H1 (cell line): Measurements from ENCODE around the gene CBFA2T2. TPM values are rescaled to one million over a fixed set of nuclear protein-coding genes. Genes with fewer than 3 reads are reported as not detected.

Experiments used
- CTCF ChIA-PET: fragments of 300-600 bp; sonication (Branson Sonifier 250); formaldehyde crosslinking; loops from one replicate; lab custom pipeline; 2021; ENCODE audit not compliant: partially characterized antibody; lab: Charles Lee
- POLR2A ChIA-PET: fragments of 300-600 bp; sonication (Branson Sonifier 250); formaldehyde crosslinking; loops from one replicate; lab custom pipeline; 2021; ENCODE audit warnings: inconsistent platforms; ENCODE audit not compliant: partially characterized antibody; lab: Charles Lee
- DNase-seq, 2 experiments: peaks; one replicate each; pipeline versions ENCODE4 v3.0.0 to v3.0.0-alpha.2; 2010 to 2022; ENCODE audit warnings: low spot score in 2 of 2, low read depth in 1 of 2, mixed read lengths in 1 of 2
- FAIRE-seq: peaks from 2 replicates; lab custom pipeline; 2011; peaks lifted over from hg19 to GRCh38; lab: Jason Lieb, UNC
- H2AFZ ChIP-seq: 2 replicates; pipeline ENCODE4 v1.8.1; 2012; ENCODE audit warnings: low read length, inconsistent platforms
- H2AK5ac ChIP-seq: 2 replicates; pipeline ENCODE4 v1.6.1; 2013; ENCODE audit warnings: low read depth, low read length
- H2BK120ac ChIP-seq: replicated peaks from 2 replicates; pipeline ENCODE3; 2013; ENCODE audit warnings: low read depth, low read length, inconsistent platforms
- H2BK12ac ChIP-seq: 2 replicates; pipeline ENCODE4 v1.6.1; 2013; ENCODE audit warnings: low read depth, low read length
- H2BK15ac ChIP-seq: 2 replicates; pipeline ENCODE4 v1.6.1; 2013; ENCODE audit warnings: low read length
- H2BK20ac ChIP-seq: 2 replicates; pipeline ENCODE4 v1.6.1; 2013; ENCODE audit warnings: low read length
- H2BK5ac ChIP-seq: 2 replicates; pipeline ENCODE4 v1.6.1; 2013; ENCODE audit warnings: low read depth, low read length
- H3K14ac ChIP-seq: 2 replicates; pipeline ENCODE4 v1.6.1; 2013; ENCODE audit warnings: inconsistent platforms; ENCODE audit not compliant: insufficient read length
- H3K18ac ChIP-seq: 2 replicates; pipeline ENCODE4 v1.6.1; 2013; ENCODE audit warnings: low read length; ENCODE audit errors: extremely low read depth
- H3K23ac ChIP-seq: 2 replicates; pipeline ENCODE4 v1.6.1; 2013; ENCODE audit warnings: inconsistent platforms; ENCODE audit not compliant: insufficient read length
- H3K23me2 ChIP-seq: 2 replicates; pipeline ENCODE4 v1.6.1; 2013; ENCODE audit warnings: low read depth, low read length
- H3K27ac ChIP-seq: 2 replicates; pipeline ENCODE4 v1.6.1; 2011; ENCODE audit warnings: low read depth, low read length, inconsistent platforms
- H3K27me3 ChIP-seq, 4 experiments: replicated peaks in 1 of 4; 1 replicate in 1 of 4; 2 replicates in 3 of 4; pipeline versions ENCODE4 v1.6.1 to v1.8.1; 2011 to 2013; ENCODE audit warnings: low read length in 3 of 4, mild to moderate bottlenecking in 3 of 4, inconsistent platforms in 2 of 4, mixed read lengths in 2 of 4, moderate library complexity in 1 of 4; ENCODE audit not compliant: control insufficient read depth in 3 of 4, insufficient read depth in 3 of 4; ENCODE audit errors: extremely low read depth in 1 of 4
- H3K36me3 ChIP-seq, 4 experiments: 2 replicates each; pipeline versions ENCODE4 v1.6.1 to v1.8.1; 2011 to 2013; ENCODE audit warnings: mild to moderate bottlenecking in 4 of 4, low read length in 3 of 4, moderate library complexity in 2 of 4, control low read depth in 1 of 4, inconsistent platforms in 1 of 4; ENCODE audit not compliant: insufficient read depth in 4 of 4, control insufficient read depth in 2 of 4
- H3K4ac ChIP-seq: replicated peaks from 2 replicates; pipeline ENCODE3; 2013; ENCODE audit warnings: low read length, low read depth, mixed read lengths, inconsistent platforms; ENCODE audit not compliant: insufficient read length
- H3K4me1 ChIP-seq, 4 experiments: replicated peaks in 1 of 4; 1 replicate in 1 of 4; 2 replicates in 3 of 4; pipeline versions ENCODE4 v1.6.1 to v1.8.1; 2011 to 2013; ENCODE audit warnings: low read length in 3 of 4, inconsistent platforms in 2 of 4, mixed read lengths in 1 of 4; ENCODE audit not compliant: insufficient read depth in 4 of 4, control insufficient read depth in 3 of 4
- H3K4me2 ChIP-seq, 2 experiments: 2 replicates each; pipeline versions ENCODE4 v1.6.1 to v1.8.1; 2011 to 2013; ENCODE audit warnings: low read depth in 2 of 2, low read length in 2 of 2, control low read depth in 1 of 2, inconsistent platforms in 1 of 2, mild to moderate bottlenecking in 1 of 2; ENCODE audit not compliant: insufficient read depth in 1 of 2
- H3K4me3 ChIP-seq, 4 experiments: fragments of 200-600, 300-600 bp in 1 of 4; sonication (generic), shearing (Covaris generic), sonication (Bioruptor Twin) in 1 of 4; 2 replicates each; pipeline versions ENCODE4 v1.5.1 to v1.8.1; 2011 to 2016; ENCODE audit warnings: low read length in 4 of 4, low read depth in 3 of 4, control low read depth in 2 of 4, inconsistent platforms in 2 of 4, mild to moderate bottlenecking in 2 of 4, mixed read lengths in 1 of 4, moderate library complexity in 1 of 4; ENCODE audit not compliant: insufficient read depth in 2 of 4; ENCODE audit errors: extremely low read depth in 1 of 4
- H3K56ac ChIP-seq: replicated peaks from 2 replicates; pipeline ENCODE3; 2013; ENCODE audit warnings: low read depth, mild to moderate bottlenecking, mixed read lengths, low read length, inconsistent platforms; ENCODE audit not compliant: insufficient read length
- H3K79me1 ChIP-seq: 2 replicates; pipeline ENCODE4 v1.6.1; 2013; ENCODE audit warnings: low read depth, low read length, control low read depth
- H3K79me2 ChIP-seq, 2 experiments: 2 replicates each; pipeline versions ENCODE4 v1.6.1 to v1.8.1; 2012 to 2013; ENCODE audit warnings: low read length in 2 of 2, mild to moderate bottlenecking in 2 of 2, inconsistent platforms in 1 of 2; ENCODE audit not compliant: insufficient read depth in 2 of 2, control insufficient read depth in 1 of 2
- H3K9ac ChIP-seq, 4 experiments: replicated peaks in 1 of 4; 1 replicate in 1 of 4; 2 replicates in 3 of 4; pipeline versions ENCODE4 v1.6.1 to v1.8.1; 2011 to 2013; ENCODE audit warnings: low read depth in 3 of 4, low read length in 3 of 4, control low read depth in 2 of 4, mild to moderate bottlenecking in 2 of 4, moderate library complexity in 2 of 4, inconsistent platforms in 1 of 4; ENCODE audit errors: extremely low read depth in 1 of 4
- H3K9me3 ChIP-seq, 2 experiments: 2 replicates each; pipeline versions ENCODE4 v1.6.1 to v1.8.1; 2012 to 2013; ENCODE audit warnings: mild to moderate bottlenecking in 2 of 2, moderate library complexity in 2 of 2, control low read depth in 1 of 2, inconsistent platforms in 1 of 2, low read depth in 1 of 2, low read length in 1 of 2, mixed read lengths in 1 of 2; ENCODE audit not compliant: insufficient read depth in 2 of 2
- H4K20me1 ChIP-seq, 2 experiments: replicated peaks in 1 of 2; 2 replicates each; pipeline versions ENCODE3 to v1.8.1; 2011 to 2013; ENCODE audit warnings: inconsistent platforms in 2 of 2, low read length in 2 of 2, mild to moderate bottlenecking in 1 of 2; ENCODE audit not compliant: insufficient read depth in 2 of 2, control insufficient read depth in 1 of 2
- H4K5ac ChIP-seq: 2 replicates; pipeline ENCODE4 v1.6.1; 2013; ENCODE audit warnings: low read length, low read depth, mixed read lengths, inconsistent platforms; ENCODE audit not compliant: insufficient read length
- H4K8ac ChIP-seq: 2 replicates; pipeline ENCODE4 v1.8.0; 2013; ENCODE audit warnings: mild to moderate bottlenecking, moderate library complexity, low read length, inconsistent platforms; ENCODE audit not compliant: insufficient read depth; ENCODE audit errors: extremely low read depth
- H4K91ac ChIP-seq: replicated peaks from 2 replicates; pipeline ENCODE3; 2013; ENCODE audit warnings: low read length, mixed read lengths, inconsistent platforms; ENCODE audit not compliant: insufficient read length
- CEBPB ChIP-seq: IDR thresholded peaks from 2 replicates; pipeline ENCODE4 v1.6.1; 2012; ENCODE audit warnings: low read depth, low read length
- CHD1 ChIP-seq: IDR thresholded peaks from 2 replicates; pipeline ENCODE4 v1.6.1; 2012; ENCODE audit warnings: low read depth, low read length, improper control_type of control experiment
- EZH2 ChIP-seq: fragments of 200-600 bp; sonication (generic); IDR thresholded peaks from 2 replicates; pipeline ENCODE4 v1.7.1; 2012; ENCODE audit warnings: low read depth, mild to moderate bottlenecking, moderate library complexity, low read length, inconsistent platforms; ENCODE audit not compliant: severe bottlenecking
- HDAC6 ChIP-seq: IDR thresholded peaks from one replicate; pipeline ENCODE4 v1.7.1; 2012; ENCODE audit warnings: low read depth, mild to moderate bottlenecking, inconsistent platforms, low read length, moderate library complexity
- JUN ChIP-seq: IDR thresholded peaks from 2 replicates; pipeline ENCODE4 v1.6.1; 2011; ENCODE audit warnings: low read depth, mild to moderate bottlenecking, improper control_type of control experiment, low read length
- PHF8 ChIP-seq: fragments of 200-600 bp; sonication (generic); conservative IDR thresholded peaks from 2 replicates; pipeline ENCODE4 v1.7.1; 2012; ENCODE audit warnings: low read depth, mild to moderate bottlenecking, inconsistent platforms, low read length, moderate library complexity
- RNF2 ChIP-seq: fragments of 200-900, 300-1000 bp; sonication (generic); IDR thresholded peaks from 2 replicates; pipeline ENCODE4 v1.7.1; 2016; ENCODE audit warnings: borderline replicate concordance, low read depth, mild to moderate bottlenecking, antibody characterized with exemption, low read length; ENCODE audit not compliant: poor library complexity, severe bottlenecking; ENCODE audit errors: missing control alignments
- RXRA ChIP-seq: IDR thresholded peaks from 2 replicates; pipeline ENCODE4 v1.6.1; 2011; ENCODE audit warnings: low read depth, mild to moderate bottlenecking, low read length, moderate library complexity; ENCODE audit not compliant: insufficient read depth
- SP1 ChIP-seq: IDR thresholded peaks from 2 replicates; pipeline ENCODE4 v1.6.1; 2011; ENCODE audit warnings: low read depth, low read length
- SUZ12 ChIP-seq: fragments of 200-600 bp; sonication (generic); IDR thresholded peaks from 2 replicates; pipeline ENCODE4 v1.6.1; 2012; ENCODE audit warnings: mild to moderate bottlenecking, inconsistent platforms, low read length, moderate library complexity, mixed read lengths
- USF2 ChIP-seq: IDR thresholded peaks from 2 replicates; pipeline ENCODE4 v1.6.1; 2011; ENCODE audit warnings: low read length, improper control_type of control experiment
- WGBS, 2 experiments: shearing (Covaris generic) in 1 of 2; methylation state at CpG; one replicate each; pipeline versions ENCODE4 v1.1.6 to v1.1.7; 2013 to 2015; ENCODE audit warnings: low lambda C conversion rate in 2 of 2, mixed read lengths in 2 of 2, inconsistent platforms in 1 of 2, low coverage in 1 of 2, missing lambda C conversion rate in 1 of 2; ENCODE audit not compliant: insufficient replicate concordance in 2 of 2, insufficient coverage in 1 of 2, insufficient read length in 1 of 2; ENCODE audit errors: extremely low coverage in 1 of 2, missing lambda C conversion rate in 1 of 2; 5-methylcytosine and 5-hydroxymethylcytosine counted together
- polyA plus RNA-seq, 7 experiments: library from polyadenylated mRNA; depleted of rRNA in 3 of 7; stranded (reverse) in 5 of 7; unstranded in 2 of 7; fragments of >200 nt in 5 of 7; fragments of 200-250 nt in 2 of 7; gene quantifications; 1 replicate in 5 of 7; 2 replicates in 1 of 7; 4 replicates in 1 of 7; pipeline versions ENCODE4 v1.2.1 to v1.2.3, GENCODE V29; 2011 to 2013; ENCODE audit warnings: missing spikeins in 2 of 7, mixed read lengths in 2 of 7
- total RNA-seq: library from RNA; stranded (reverse); fragmentation: NEBNext Ultra II Directional; extraction: Animal tissue kit (Norgen Biotek cat#: 25700); gene quantifications from 2 replicates; pipeline ENCODE4 v1.2.1, GENCODE V29; 2021

Gene CBFA2T2
- total and polyA plus RNA-seq, 2 of the 8 experiments (the other 6 are each of a cell fraction or from before 2014, with no cell fraction given), result 11.6 to 12.9 TPM

DNA sequence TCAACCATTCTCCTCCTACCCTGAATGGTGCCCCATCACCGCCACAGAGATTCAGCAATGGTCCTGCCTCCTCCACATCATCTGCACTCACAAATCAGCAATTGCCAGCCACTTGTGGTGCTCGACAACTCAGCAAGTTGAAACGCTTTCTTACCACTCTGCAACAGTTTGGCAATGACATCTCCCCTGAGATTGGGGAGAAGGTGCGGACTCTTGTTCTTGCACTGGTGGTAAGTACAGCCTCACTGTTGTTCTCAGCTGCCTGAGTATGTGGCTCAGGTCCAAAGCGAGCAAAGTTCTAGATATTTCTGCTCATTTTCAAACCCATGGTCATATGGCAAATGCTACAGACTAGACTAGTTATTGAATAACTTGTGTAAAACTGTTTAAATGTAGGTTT, 121.2 kb downstream of the CBFA2T2 start:
- Histone ChIP-seq H2AFZ (no peak overlapping the region), H2BK15ac (no peak overlapping the region), H2AK5ac (no peak overlapping the region), H2BK5ac (no peak overlapping the region), H4K20me1 (peaks cover 1 to 2% of the 10 kb centered on the region in 2 experiments), H3K9me3 (no peaks in the 10 kb centered on the region), H3K4ac (no peak overlapping the region), H2BK20ac (no peak overlapping the region), H3K27ac (no peak overlapping the region), H2BK12ac (no peak overlapping the region), H3K79me2 (no peaks in the 10 kb centered on the region), H3K18ac (no peak overlapping the region), H3K36me3 (peaks cover 0 to 12% (median 3%) of the 10 kb centered on the region in 4 experiments; a peak in 5 of 8 replicates), H4K5ac (no peak overlapping the region), H3K56ac (no peak overlapping the region), H3K4me2 (no peak overlapping the region), H3K23me2 (no peaks in the 10 kb centered on the region), H3K4me1 (no peaks in the 10 kb centered on the region), H4K8ac (no peak overlapping the region), H3K79me1 (no peaks in the 10 kb centered on the region), H3K14ac (no peak overlapping the region), H3K23ac (no peak overlapping the region), H3K4me3 (no peak overlapping the region), H2BK120ac (no peak overlapping the region), H3K9ac (no peak overlapping the region), H3K27me3 (no peaks in the 10 kb centered on the region), H4K91ac (no peak overlapping the region)
- WGBS, 2 experiments, result 88% methylated on average over 5 of the region's 5 CpGs; no CpG with 5 or more reads in 1 of the 2 experiments
- no peak for FAIRE-seq
- no peak for DNase-seq
- CTCF ChIA-PET, result no interaction called here
- POLR2A ChIA-PET, result no interaction called here
- TF ChIP-seq RNF2 (no peak), USF2 (no peak), HDAC6 (no peak), JUN (no peak), CHD1 (no peak), SP1 (no peak), CEBPB (no peak), RXRA (no peak), PHF8 (no peak), SUZ12 (no peak), EZH2 (no peak)
